HG02571 (cell line): ENCODE results near the gene EXD3.
"Not testable (repeated sequence)": the region's sequence is repeated elsewhere in the genome, so short reads cannot be mapped to it uniquely, and the experiment has no call there.

Experiments used
- ATAC-seq: cut with Tn5 transposase; IDR thresholded peaks from one replicate; pipeline ENCODE4 v1.9.1; 2021; ENCODE audit warnings: mild to moderate bottlenecking, moderate library complexity; ENCODE audit not compliant: unreplicated experiment

The EXD3 gene

DNA sequence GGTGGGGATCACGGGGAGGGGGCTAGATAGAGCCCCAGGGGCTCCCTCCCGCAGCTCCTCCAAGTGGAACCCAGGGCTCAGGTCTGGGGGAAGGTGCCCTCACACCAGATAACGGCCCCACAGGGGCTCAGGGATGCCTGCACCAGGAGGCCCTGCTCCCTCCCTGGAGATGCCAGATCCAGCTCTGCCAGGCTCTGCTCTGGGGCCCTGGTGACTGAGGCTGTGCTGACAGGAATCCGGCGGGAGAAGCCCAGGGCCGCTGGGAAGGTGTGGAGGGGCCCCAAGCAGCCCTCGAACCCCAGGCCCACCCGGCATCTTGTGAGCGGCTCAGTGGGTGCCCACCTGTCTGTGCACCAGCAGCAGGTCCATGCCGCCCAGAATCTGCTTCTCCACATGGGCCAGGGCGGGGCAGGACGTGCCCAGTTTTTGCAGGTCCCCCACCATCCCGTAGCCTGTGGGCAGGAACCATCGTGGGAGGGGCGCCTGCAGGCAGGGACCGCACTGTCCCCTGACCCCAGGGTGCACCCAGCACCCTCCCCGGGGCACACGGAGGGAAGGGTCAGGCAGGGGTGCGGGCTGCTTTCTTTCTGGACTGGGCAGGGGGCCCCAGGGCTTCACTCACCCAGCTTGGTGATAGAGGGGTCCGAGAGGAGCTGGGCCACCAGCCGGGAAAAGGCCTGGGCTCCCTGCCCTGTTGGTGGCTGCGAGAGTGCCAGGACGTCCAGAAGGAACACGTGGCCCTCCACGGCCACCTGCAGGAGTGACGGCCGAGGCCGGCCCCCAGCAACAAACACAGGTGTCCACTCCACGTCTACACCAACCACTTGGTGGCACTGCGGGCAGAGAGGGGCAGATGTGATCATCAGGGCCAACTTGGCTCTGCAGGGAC, 72.0 kb downstream of the EXD3 start:
- ATAC-seq, result no peak

- no peak for ATAC-seq
Observed at GRCh38 chr9:137349471-137350033, 73.4 kb downstream of the EXD3 start.

GRCh38 chr9:137348769-137349470, 74.0 kb downstream of the EXD3 start:
- no peak for ATAC-seq

DNA sequence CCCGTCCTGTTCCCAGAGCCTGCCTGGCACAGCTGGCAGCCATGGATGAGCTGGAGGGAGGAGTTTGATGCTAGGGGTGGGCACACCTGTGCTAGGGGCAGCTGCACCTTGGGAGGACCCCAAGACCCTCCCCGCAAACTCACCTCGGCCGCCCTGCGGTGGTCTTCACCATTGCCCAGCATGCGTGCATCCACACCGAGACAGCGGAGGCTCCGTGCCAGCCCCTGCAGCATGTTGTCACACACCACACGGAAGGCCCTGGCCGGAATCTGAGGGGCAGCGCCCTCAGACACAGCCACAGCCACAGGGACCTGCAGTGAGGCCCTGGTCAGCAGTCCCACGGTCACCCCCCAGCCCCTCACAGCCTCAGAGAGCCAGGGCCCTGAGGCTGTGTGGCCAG, 75.0 kb downstream of the EXD3 start:
- ATAC-seq, result no peak

DNA sequence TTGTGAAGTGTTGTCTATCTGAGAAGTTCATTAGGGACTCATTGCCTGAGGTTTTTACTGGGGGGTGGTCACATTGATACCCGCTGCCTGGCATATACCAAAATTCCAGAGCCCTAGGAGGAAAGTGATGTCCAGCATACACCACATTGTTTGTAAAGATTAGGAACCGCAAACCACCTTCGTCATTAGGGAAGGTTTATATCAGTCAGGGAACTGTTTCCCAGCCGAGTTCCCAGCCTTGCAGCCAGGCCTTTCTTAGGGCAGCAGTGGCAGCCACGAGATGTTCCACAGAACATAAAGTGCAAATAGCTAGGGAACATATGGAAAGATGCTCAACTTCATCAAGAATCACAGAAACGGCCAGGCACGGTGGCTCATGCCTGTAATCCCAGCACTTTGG, 80.5 kb downstream of the EXD3 start:
- no peak for ATAC-seq

- no peak for ATAC-seq
Observed at GRCh38 chr9:137341227-137341626, 81.7 kb downstream of the EXD3 start.

DNA sequence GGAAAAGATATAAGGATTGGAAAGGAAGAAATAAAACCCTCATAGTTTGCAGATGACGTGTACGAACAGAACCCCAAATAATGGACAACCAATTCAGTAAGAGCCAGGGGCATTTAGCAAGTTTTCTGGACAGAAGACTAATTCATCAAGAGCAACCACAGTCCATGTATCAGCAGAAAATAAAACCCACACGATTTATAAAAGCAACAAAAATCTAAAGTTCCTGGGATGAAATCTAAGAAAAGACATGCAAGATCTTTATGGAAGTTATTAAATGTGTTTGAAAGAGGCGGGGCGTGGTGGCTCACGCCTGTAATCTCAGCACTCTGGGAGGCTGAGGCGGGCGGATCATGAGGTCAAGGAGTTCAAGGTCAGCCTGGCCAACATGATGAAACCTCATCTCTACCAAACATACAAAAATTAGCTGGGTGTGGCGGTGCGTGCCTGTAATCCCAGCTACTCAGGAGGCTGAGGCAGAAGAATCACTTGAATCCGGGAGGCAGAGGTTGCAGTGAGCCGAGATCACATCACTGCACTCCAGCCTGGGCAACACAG, 83.0 kb downstream of the EXD3 start:
- ATAC-seq, result not testable (repeated sequence)

DNA sequence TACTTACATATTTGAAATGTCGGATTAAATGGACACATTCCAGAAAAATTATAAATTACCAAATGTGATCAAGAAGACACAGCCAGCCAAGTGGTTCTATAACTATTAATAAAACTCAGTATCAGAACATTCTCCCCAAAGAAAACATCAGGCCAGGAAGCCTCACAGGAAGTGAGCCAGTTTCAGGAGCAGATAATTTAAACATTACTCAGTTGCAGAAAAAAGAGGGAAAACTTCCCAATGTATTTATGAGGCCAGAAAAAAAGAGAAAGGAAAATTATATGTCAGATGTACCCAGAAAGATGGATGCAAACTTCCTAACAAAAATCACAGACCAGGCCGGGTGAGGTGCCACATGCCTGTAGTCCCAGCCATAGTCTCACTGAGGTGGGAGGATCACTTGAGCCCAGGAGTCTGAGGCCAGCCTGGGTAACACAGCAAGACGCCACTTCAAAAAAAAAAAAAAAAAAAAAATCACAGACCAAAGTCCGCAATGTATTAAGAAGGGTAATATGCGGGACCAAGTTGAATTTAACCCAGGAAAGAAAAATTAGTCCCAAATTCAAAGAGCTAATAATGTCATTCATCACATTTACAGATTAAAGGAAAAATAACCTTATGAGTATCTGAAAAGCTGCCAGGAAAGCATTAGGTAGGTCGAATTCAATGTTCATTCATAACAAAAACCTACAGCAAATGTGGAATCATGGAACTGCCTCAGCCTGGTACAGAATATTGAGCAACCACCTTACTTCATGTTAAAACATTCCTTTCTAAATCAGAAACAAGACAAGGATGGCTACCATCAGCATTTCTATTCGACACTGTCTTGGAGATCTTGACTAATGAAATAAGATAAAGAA, 83.7 kb downstream of the EXD3 start:
- ATAC-seq, result no peak

DNA sequence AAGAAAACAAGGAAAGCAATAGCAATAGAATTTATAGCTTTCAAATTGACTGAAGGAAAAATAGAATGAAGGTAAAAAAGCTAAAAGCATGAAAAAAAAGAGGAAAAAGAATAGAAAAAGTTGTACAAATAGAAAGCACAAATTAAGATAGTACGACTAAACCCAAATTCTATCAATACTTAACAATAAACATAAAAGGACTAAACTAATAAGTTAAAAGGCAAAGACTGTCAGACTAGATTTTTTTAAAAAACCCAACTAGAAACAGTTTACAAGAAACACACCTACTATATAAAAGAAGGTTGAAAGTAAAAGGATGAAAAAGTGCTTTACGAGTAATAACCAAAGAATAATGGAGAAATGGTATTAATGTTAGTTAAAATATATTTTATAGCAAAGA, 86.2 kb downstream of the EXD3 start:
- no peak for ATAC-seq

- ATAC-seq, result no peak
Observed at GRCh38 chr9:137333016-137333671, 89.8 kb downstream of the EXD3 start.

GRCh38 chr9:137331929-137332328, 91.0 kb downstream of the EXD3 start:
- no peak for ATAC-seq

DNA sequence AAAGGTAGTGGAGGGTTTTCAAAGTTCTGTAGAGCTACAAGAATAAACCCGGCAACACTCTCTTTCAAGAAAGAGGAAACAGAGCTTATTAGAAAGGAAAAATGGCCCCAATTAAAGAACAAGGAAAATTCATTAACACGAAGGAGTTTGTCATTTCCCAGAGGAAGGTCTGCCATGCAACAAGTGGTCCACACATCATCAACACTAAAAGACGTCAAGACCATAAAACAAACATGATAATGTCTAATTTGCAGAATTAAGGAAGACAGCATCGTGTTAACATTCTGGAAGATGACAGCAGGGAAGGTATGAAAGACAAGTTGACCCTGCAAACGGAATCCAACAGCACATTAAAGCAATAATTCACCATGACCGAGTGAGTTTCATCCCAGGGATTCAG, 92.3 kb downstream of the EXD3 start:
- no peak for ATAC-seq

GRCh38 chr9:137329590-137329989, 93.4 kb downstream of the EXD3 start:
- not testable (repeated sequence) for ATAC-seq

GRCh38 chr9:137327641-137328550, 95.1 kb downstream of the EXD3 start:
- ATAC-seq, result not testable (repeated sequence)

GRCh38 chr9:137326445-137327065, 96.4 kb downstream of the EXD3 start:
- no peak for ATAC-seq

DNA sequence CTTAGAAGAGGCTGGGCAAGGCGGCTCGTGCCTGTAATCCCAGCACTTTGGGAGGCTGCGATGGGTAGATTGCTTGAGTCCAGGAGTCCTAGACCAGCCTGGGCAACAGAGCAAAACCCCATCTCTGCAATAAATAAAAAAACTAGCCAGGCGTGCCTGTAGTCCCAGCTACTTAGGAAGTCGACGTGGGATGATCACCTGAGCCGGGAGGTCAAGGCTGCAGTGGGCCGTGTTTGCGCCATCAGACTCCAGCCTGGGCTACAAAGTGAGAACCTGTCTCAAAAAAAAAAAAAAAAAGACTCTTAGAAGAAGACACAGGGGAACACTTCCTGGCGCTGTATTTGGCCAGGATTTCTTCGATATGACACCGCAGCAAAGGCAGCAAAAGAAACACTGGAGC, 97.2 kb downstream of the EXD3 start:
- ATAC-seq, result no peak

GRCh38 chr9:137325124-137325523, 97.8 kb downstream of the EXD3 start:
- ATAC-seq, result no peak

GRCh38 chr9:137323531-137324331, 99.2 kb downstream of the EXD3 start:
- no peak for ATAC-seq
